ENCODE results near the gene TUSC7. TPM values are rescaled to one million over a fixed set of nuclear protein-coding genes. Genes with fewer than 3 reads are reported as not detected.

TUSC7 gene
- total RNA-seq, 1 experiment from 2014 or later: not detected

DNA sequence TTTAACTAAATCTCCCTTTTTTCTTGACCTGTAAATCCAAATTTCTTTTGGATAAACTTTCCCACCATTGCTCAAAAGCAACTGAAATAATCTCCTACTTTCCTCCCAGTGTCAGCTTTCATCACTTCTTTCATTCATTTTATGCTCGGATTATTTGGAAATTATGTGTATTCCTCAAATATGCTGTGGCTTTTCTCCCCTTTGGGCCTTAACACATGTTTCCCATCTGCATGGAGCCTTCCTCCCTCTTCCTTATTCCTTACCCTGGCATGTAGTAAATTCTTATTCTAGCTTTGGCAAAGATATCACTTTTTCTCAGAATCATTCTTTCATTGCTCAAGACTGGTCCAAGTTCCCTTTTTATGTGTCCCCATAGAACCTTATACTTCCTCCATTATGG, 41.8 kb upstream of the TUSC7 start:
- TF ChIP-seq, protein P1, sequence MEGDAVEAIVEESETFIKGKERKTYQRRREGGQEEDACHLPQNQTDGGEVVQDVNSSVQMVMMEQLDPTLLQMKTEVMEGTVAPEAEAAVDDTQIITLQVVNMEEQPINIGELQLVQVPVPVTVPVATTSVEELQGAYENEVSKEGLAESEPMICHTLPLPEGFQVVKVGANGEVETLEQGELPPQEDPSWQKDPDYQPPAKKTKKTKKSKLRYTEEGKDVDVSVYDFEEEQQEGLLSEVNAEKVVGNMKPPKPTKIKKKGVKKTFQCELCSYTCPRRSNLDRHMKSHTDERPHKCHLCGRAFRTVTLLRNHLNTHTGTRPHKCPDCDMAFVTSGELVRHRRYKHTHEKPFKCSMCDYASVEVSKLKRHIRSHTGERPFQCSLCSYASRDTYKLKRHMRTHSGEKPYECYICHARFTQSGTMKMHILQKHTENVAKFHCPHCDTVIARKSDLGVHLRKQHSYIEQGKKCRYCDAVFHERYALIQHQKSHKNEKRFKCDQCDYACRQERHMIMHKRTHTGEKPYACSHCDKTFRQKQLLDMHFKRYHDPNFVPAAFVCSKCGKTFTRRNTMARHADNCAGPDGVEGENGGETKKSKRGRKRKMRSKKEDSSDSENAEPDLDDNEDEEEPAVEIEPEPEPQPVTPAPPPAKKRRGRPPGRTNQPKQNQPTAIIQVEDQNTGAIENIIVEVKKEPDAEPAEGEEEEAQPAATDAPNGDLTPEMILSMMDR (IDR thresholded peaks at IDR 0.05; ENCODE audit: unreplicated experiment): no peak
- no peak overlapping the region for H3K27ac Mint-ChIP-seq (ENCODE audit: low read depth, unreplicated experiment)
- no peaks in the 10 kb centered on the region for H3K36me3 Mint-ChIP-seq (ENCODE audit: insufficient read depth, unreplicated experiment)
- no peaks in the 10 kb centered on the region for H3K9me3 Mint-ChIP-seq (ENCODE audit: unreplicated experiment)
- ChIA-PET POLR2A (no interaction called here), CTCF (no interaction called here)
- H3K4me3 Mint-ChIP-seq (ENCODE audit: unreplicated experiment): no peak overlapping the region
- intact Hi-C loops (cut with micrococcal nuclease): no loop called here
- no TSS peak for BruUV-seq (replicated peaks)
- peaks cover 30% of the 10 kb centered on the region for H3K27me3 Mint-ChIP-seq (ENCODE audit: insufficient read depth, unreplicated experiment)
- DNase-seq (ENCODE audit: unreplicated experiment): no peak
- H3K4me1 Mint-ChIP-seq (ENCODE audit: insufficient read depth, unreplicated experiment): no peaks in the 10 kb centered on the region

DNA sequence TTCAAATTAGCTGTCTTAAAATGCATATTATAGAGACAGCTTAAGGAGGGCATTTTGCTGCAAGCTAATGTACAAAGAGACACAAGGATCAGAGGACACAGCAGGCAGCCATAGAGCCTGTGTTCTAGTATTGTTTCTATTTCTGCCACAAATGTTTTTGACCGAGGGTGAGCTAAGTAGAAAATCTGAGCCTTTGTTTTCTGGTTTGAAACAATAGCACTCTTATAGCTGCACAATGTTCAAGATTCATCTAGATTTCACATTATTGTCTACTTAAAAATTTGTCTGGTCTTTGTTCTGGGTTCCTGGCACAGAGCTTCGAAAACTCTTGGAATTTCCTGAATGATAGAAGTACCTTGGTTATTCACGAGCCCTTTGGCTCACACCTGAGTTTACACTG, 40.0 kb upstream of the TUSC7 start:
- Mint-ChIP-seq H3K36me3 (ENCODE audit: insufficient read depth, unreplicated experiment) (no peaks in the 10 kb centered on the region), H3K4me3 (ENCODE audit: unreplicated experiment) (no peak overlapping the region), H3K4me1 (ENCODE audit: insufficient read depth, unreplicated experiment) (no peaks in the 10 kb centered on the region), H3K27ac (ENCODE audit: low read depth, unreplicated experiment) (no peak overlapping the region), H3K27me3 (ENCODE audit: insufficient read depth, unreplicated experiment) (peaks cover 18% of the 10 kb centered on the region), H3K9me3 (ENCODE audit: unreplicated experiment) (no peaks in the 10 kb centered on the region)
- no TSS peak for BruUV-seq (replicated peaks)
- DNase-seq (ENCODE audit: unreplicated experiment): no peak
- TF ChIP-seq, protein P1 (IDR thresholded peaks at IDR 0.05; ENCODE audit: unreplicated experiment): no peak
- ChIA-PET POLR2A (no interaction called here), CTCF (no interaction called here)
- intact Hi-C loops (cut with micrococcal nuclease): no loop called here

DNA sequence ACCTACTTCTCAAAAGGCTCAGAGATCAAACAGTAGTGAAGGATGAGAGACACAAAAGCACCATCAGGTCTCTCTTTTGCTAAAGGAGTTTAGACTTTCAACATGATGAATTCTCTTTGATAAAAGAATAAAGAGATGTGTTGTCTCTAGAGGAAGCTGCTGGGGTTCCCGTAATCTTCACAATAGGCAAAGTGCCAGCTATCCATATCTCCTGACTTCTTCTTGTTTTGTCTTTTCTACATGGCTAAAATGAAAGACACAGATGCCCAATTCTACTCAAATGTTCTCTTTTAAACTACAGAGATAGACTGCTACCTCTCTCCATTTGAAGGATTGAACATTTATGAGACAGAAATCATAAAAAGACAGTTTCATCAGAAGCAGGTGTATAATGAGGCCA, 38.4 kb upstream of the TUSC7 start:
- H3K4me3 Mint-ChIP-seq (ENCODE audit: unreplicated experiment): no peak overlapping the region
- no peaks in the 10 kb centered on the region for H3K9me3 Mint-ChIP-seq (ENCODE audit: unreplicated experiment)
- intact Hi-C loops (cut with micrococcal nuclease): no loop called here
- TF ChIP-seq, protein P1 (IDR thresholded peaks at IDR 0.05; ENCODE audit: unreplicated experiment): no peak
- no peak for DNase-seq (ENCODE audit: unreplicated experiment)
- H3K27ac Mint-ChIP-seq (ENCODE audit: low read depth, unreplicated experiment): no peak overlapping the region
- CTCF ChIA-PET: no interaction called here
- BruUV-seq (replicated peaks): no TSS peak
- POLR2A ChIA-PET: no interaction called here
- H3K4me1 Mint-ChIP-seq (ENCODE audit: insufficient read depth, unreplicated experiment): no peaks in the 10 kb centered on the region
- H3K36me3 Mint-ChIP-seq (ENCODE audit: insufficient read depth, unreplicated experiment): no peaks in the 10 kb centered on the region
- H3K27me3 Mint-ChIP-seq (ENCODE audit: insufficient read depth, unreplicated experiment): peaks cover 18% of the 10 kb centered on the region

DNA sequence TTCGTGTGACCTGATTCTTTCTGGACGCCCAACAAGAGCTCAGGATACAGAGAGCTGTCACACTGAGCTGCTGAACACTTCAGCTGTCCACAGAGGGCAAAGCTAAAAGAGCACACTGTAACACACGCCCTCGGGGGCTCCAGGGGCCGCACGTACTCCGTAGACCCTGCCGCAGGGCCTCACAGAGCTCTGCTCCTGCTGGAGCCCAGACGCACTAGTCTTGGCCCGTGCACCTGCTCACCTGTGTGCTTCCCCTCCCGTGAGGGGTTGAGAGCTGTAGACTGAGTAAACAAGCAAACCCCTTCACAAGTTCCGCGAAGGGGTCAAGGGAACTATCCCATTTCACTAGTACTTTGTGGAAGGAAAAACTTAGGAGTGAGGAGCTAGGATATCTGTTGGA, 30.7 kb upstream of the TUSC7 start:
- no peak overlapping the region for H3K27ac Mint-ChIP-seq (ENCODE audit: low read depth, unreplicated experiment)
- no peaks in the 10 kb centered on the region for H3K9me3 Mint-ChIP-seq (ENCODE audit: unreplicated experiment)
- DNase-seq (ENCODE audit: unreplicated experiment): no peak
- TF ChIP-seq, protein P1 (IDR thresholded peaks at IDR 0.05; ENCODE audit: unreplicated experiment): no peak
- POLR2A ChIA-PET: interaction anchor here (0.6 kb wide), 1 partner anchor 1807 kb away, joined by 3 read pairs; no protein-coding TSS in a partner anchor
- CTCF ChIA-PET: interaction anchor here (0.6 to 0.7 kb wide), 2 partner anchors 57 to 80 kb away, joined by 4 read pairs; no protein-coding TSS in a partner anchor
- no TSS peak for BruUV-seq (replicated peaks)
- no peak overlapping the region for H3K4me3 Mint-ChIP-seq (ENCODE audit: unreplicated experiment)
- no peaks in the 10 kb centered on the region for H3K36me3 Mint-ChIP-seq (ENCODE audit: insufficient read depth, unreplicated experiment)
- H3K27me3 Mint-ChIP-seq (ENCODE audit: insufficient read depth, unreplicated experiment): peaks cover 34% of the 10 kb centered on the region
- no peaks in the 10 kb centered on the region for H3K4me1 Mint-ChIP-seq (ENCODE audit: insufficient read depth, unreplicated experiment)
- intact Hi-C loops (cut with micrococcal nuclease): no loop called here

Data from MCF 10A (cell line).